Body of pancreas (tissue), 4 donors: ENCODE data around the gene MGAT3.

Experiments
- POLR2A ChIP-seq, 3 donors: fragments of 450-650 bp; IDR thresholded peaks; one replicate each; pipeline ENCODE4 v1.6.1; 2016; ENCODE audit warnings: antibody characterized with exemption in 3 of 3, mild to moderate bottlenecking in 2 of 3
- TF ChIP-seq, protein P1 (sequence below), 7 experiments: fragments of 450-650 bp in 4 of 7; fragments of 200-600 bp in 3 of 7; sonication (generic) in 3 of 7; IDR thresholded peaks; one replicate each; pipeline ENCODE4 v1.5.1; 2016 to 2019; ENCODE audit warnings: antibody characterized with exemption in 7 of 7

- TF ChIP-seq, protein P1, sequence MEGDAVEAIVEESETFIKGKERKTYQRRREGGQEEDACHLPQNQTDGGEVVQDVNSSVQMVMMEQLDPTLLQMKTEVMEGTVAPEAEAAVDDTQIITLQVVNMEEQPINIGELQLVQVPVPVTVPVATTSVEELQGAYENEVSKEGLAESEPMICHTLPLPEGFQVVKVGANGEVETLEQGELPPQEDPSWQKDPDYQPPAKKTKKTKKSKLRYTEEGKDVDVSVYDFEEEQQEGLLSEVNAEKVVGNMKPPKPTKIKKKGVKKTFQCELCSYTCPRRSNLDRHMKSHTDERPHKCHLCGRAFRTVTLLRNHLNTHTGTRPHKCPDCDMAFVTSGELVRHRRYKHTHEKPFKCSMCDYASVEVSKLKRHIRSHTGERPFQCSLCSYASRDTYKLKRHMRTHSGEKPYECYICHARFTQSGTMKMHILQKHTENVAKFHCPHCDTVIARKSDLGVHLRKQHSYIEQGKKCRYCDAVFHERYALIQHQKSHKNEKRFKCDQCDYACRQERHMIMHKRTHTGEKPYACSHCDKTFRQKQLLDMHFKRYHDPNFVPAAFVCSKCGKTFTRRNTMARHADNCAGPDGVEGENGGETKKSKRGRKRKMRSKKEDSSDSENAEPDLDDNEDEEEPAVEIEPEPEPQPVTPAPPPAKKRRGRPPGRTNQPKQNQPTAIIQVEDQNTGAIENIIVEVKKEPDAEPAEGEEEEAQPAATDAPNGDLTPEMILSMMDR (IDR thresholded peaks at IDR 0.05), result no peak
- no peak for TF ChIP-seq POLR2A (IDR thresholded peaks at IDR 0.05)
These were observed 72.7 kb downstream of the MGAT3 start for GRCh38 chr22:39529487-39529851.
